Adrenal gland (tissue), 5 donors: ENCODE results near the gene CFL1.

Experiments used
- POLR2A ChIP-seq, 2 donors: fragments of 450-650 bp; IDR thresholded peaks; one replicate each; pipeline ENCODE4 v1.6.1; 2017; ENCODE audit warnings: antibody characterized with exemption in 2 of 2, mild to moderate bottlenecking in 2 of 2, moderate library complexity in 1 of 2
- TF ChIP-seq, protein P1 (sequence below), 6 experiments: fragments of 450-650 bp in 4 of 6; fragments of 200-600 bp in 2 of 6; sonication (generic) in 1 of 6; IDR thresholded peaks; 1 replicate in 5 of 6; 2 replicates in 1 of 6; pipeline versions ENCODE4 v1.5.1 to v1.8.0; 2016 to 2021; ENCODE audit warnings: antibody characterized with exemption in 6 of 6, mild to moderate bottlenecking in 2 of 6, moderate library complexity in 1 of 6
- donor health status: DM: no; HTN: no; CAD: no.

DNA sequence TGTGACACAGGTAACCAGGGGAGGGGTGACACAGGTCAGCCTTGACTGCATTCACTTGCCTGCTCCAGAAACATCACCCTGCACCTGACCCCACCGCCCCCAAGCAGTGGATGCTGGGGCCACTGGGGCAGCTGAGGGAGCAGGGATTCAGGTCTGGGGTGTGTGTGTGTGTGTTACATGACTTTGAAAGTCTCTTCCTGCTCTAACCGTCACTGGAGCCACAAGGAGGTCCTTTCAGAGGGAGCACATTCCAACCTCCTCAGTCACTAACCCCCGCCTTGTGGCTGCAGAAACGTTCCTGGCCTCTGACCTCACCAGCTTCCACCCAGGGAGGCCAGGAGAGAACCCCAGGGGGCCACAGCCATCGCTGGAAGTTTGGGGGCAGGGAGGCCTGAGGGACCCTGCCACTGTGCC lies 45.1 kb upstream of the CFL1 start:
- TF ChIP-seq, protein P1, sequence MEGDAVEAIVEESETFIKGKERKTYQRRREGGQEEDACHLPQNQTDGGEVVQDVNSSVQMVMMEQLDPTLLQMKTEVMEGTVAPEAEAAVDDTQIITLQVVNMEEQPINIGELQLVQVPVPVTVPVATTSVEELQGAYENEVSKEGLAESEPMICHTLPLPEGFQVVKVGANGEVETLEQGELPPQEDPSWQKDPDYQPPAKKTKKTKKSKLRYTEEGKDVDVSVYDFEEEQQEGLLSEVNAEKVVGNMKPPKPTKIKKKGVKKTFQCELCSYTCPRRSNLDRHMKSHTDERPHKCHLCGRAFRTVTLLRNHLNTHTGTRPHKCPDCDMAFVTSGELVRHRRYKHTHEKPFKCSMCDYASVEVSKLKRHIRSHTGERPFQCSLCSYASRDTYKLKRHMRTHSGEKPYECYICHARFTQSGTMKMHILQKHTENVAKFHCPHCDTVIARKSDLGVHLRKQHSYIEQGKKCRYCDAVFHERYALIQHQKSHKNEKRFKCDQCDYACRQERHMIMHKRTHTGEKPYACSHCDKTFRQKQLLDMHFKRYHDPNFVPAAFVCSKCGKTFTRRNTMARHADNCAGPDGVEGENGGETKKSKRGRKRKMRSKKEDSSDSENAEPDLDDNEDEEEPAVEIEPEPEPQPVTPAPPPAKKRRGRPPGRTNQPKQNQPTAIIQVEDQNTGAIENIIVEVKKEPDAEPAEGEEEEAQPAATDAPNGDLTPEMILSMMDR (IDR thresholded peaks at IDR 0.05) = no peak
- no peak for TF ChIP-seq POLR2A (IDR thresholded peaks at IDR 0.05)
